ENCODE measurements around the gene LDB2.

DNA sequence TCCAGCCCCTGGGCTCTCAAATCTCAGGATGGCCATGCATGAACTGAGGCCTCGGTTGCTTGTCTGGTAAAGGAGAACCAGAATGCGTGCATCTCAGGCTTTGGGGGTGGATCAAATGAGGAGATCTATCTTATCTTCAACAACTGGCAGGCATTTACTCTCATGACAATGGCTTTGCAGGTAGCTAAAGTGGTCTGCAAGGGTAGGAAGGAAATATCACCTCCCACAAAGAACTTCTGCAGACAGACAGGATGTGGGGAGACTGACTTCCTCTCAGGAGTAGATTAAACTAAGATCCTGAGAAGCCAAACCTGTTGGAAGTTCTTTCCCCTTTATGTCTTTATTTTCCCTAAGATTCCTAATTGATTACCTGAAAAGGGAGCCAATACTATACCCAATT, 7.8 kb downstream of the LDB2 start:
- TF ChIP-seq, protein P1, sequence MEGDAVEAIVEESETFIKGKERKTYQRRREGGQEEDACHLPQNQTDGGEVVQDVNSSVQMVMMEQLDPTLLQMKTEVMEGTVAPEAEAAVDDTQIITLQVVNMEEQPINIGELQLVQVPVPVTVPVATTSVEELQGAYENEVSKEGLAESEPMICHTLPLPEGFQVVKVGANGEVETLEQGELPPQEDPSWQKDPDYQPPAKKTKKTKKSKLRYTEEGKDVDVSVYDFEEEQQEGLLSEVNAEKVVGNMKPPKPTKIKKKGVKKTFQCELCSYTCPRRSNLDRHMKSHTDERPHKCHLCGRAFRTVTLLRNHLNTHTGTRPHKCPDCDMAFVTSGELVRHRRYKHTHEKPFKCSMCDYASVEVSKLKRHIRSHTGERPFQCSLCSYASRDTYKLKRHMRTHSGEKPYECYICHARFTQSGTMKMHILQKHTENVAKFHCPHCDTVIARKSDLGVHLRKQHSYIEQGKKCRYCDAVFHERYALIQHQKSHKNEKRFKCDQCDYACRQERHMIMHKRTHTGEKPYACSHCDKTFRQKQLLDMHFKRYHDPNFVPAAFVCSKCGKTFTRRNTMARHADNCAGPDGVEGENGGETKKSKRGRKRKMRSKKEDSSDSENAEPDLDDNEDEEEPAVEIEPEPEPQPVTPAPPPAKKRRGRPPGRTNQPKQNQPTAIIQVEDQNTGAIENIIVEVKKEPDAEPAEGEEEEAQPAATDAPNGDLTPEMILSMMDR (conservative IDR thresholded peaks at IDR 0.05; ENCODE audit: low read depth, low read length), result no peak
- no peak for TF ChIP-seq EZH2 (IDR thresholded peaks at IDR 0.05; ENCODE audit: low read length, unreplicated experiment)
- TF ChIP-seq EZH2phosphoT487 (IDR thresholded peaks at IDR 0.05; ENCODE audit: borderline replicate concordance, low read length), result no peak

All from PC-3 (cell line).